HG02798 (cell line): ENCODE measurements around the gene TOR4A.
A peak's percentile ranks its signal among the peaks of the same experiment; 100 is the strongest.
"Not testable (repeated sequence)": the region's sequence is repeated elsewhere in the genome, so short reads cannot be mapped to it uniquely, and the experiment has no call there.

Experiments used
- ATAC-seq: cut with Tn5 transposase; IDR thresholded peaks from one replicate; pipeline ENCODE4 v1.9.1; 2021; ENCODE audit warnings: mild to moderate bottlenecking; ENCODE audit not compliant: unreplicated experiment, poor library complexity

The TOR4A gene

DNA sequence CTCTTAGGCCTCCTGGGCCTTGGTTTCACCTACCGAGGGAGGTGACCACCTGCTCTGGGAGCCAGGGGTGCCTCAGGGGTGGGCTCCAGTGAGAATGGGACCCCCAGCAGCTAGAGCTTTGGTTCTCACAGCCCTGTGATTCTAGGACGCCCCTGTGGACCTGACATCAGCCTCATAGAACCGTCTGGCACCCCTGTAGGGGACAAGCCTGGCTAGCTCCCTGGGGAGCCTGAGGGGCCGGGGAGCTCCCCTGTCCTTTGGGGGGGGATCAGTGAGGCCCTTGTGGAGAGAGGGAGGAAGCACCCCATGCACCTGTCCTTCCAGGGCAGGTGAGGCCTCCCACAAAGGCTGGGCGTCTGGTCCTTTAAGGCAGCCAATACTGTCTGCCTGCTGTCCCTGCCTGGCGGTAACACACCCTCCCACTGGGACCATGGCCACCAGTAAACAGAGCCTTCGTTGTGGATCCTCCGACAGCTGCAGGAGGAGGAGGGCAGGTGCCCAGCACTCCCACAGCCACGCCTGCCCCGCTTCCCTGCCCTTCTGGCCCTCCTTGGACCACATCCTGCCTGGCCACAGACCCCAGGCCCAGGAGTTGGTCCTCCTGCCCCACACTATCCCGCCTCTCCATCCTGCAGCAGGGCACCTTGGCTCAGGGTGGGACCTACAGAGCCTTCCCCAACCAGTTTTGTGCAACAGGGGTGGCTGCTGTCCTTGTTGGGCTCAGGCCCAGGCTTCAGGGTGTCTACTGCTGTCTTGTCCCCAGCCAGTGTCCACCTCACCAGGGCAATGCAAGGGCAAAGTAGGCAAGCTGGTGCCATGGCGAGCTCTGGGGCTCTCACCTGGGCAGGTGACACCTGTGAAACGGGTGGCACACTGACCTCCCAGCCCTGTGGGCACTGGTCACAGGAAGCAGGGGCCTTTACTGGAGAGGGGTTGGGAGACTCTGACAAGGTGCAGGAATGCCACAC is 39.5 kb upstream of the TOR4A start:
- ATAC-seq, result no peak

- ATAC-seq, result not testable (repeated sequence)
Measured at GRCh38 chr9:137239541-137240200, 37.9 kb upstream of the TOR4A start.

DNA sequence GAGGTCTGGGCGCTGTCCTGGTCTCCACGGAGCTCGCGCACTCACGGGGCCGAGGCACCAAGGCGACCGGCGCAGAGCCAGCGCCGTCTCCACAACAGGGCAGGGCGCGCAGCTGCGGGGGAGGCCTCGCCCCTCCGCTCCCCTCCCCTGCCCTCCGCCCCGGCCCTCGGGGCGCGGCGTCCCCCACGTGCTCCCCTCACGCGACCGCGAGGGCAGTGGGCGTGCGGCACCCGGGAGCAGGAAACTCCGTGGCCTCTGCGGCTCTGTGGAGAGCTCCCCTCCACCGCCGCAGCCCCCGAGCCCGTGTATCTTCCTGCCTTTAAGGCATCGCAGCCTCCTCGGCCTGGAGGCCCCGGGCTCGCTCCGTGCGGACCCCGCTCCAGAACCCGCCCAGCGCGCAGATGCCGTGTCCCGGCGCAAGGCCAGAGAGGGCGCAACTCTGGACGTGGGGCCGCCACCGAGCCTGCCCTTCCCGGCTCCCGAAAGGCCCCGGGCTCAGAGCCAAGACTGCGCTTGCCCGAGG is 37.1 kb upstream of the TOR4A start:
- ATAC-seq, result peak; percentile 15

DNA sequence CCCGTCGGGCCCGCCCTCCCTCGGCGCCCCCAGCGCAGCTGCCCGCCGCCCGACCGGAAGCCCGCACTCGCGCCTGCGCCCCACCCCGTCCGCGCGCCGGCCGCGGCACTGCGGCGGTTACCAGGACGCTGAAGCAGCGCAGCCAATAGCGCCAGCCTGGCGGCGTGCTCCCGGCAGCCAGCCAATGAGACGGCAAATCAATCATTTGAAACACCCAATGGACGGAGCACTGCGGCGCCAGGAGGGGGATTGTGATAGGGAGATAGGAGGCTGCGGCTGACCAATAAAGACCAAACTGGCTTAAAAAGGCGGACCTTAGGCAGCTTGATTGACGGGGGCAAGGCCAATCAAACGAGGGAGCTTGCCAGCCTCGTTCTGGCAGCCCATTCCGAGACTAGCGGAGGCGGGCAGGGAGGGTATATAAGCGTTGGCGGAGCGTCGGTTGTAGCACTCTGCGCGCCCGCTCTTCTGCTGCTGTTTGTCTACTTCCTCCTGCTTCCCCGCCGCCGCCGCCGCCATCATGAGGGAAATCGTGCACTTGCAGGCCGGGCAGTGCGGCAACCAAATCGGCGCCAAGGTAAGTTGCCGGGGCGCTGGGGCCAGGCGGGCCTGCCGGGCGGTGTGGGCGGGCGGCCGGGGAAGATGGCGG is 36.6 kb upstream of the TOR4A start, which contains the start of gene TUBB4B:
Gene TUBB4B (plus strand): TSS at position 447 of the 649 bp plus-strand sequence. CDS start 74 bp downstream, at position 521.
- ATAC-seq, result peak; percentile 72

GRCh38 chr9:137241490-137242268 is 35.8 kb upstream of the TOR4A start:
- peak; percentile 0 for ATAC-seq

GRCh38 chr9:137242269-137243203 is 35.0 kb upstream of the TOR4A start:
- no peak for ATAC-seq

GRCh38 chr9:137243266-137243625 is 34.3 kb upstream of the TOR4A start:
- not testable (repeated sequence) for ATAC-seq

DNA sequence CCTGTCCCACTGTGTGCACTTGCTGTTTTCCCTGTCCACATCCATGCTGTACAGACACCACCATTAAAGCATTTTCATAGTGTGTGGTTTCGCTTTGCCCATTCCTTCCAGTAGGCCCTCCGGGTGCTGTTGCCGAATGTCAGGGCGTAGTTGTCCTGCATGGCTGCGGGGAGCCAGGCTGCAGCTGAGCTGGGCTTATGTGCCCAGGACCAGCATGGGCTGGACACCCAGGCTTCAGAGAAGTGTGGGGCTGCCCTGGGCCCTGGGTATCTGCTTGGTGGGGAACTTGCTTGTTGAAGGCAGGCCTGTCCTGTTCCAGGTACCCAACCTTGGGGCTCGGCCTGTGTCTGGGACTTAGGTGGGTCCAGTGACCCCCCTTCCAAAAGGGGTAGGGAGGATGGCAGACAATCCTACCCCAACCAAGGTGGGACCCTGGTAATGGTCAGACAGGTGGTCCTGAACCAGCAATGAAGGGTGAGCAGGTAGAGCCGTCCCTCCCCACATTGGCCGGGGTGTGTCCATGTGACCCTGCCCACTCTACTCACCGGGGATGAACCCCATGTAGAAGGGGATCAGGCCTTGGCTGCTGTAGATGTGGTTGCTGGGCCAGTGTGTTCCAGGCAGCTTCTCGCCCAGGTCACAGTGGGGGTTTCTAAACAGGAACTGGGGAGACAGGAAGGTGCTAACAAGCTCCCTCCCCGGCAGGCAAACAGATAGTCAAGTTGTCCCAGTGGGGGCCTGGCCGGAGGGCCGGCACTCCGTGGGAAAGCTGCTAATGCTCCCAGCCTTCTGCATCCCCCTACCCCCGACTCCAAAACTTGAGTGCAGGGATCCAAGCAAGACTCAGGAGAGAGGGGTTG is 33.7 kb upstream of the TOR4A start:
- no peak for ATAC-seq

- ATAC-seq, result no peak
Measured at GRCh38 chr9:137244486-137245449, 32.8 kb upstream of the TOR4A start.

DNA sequence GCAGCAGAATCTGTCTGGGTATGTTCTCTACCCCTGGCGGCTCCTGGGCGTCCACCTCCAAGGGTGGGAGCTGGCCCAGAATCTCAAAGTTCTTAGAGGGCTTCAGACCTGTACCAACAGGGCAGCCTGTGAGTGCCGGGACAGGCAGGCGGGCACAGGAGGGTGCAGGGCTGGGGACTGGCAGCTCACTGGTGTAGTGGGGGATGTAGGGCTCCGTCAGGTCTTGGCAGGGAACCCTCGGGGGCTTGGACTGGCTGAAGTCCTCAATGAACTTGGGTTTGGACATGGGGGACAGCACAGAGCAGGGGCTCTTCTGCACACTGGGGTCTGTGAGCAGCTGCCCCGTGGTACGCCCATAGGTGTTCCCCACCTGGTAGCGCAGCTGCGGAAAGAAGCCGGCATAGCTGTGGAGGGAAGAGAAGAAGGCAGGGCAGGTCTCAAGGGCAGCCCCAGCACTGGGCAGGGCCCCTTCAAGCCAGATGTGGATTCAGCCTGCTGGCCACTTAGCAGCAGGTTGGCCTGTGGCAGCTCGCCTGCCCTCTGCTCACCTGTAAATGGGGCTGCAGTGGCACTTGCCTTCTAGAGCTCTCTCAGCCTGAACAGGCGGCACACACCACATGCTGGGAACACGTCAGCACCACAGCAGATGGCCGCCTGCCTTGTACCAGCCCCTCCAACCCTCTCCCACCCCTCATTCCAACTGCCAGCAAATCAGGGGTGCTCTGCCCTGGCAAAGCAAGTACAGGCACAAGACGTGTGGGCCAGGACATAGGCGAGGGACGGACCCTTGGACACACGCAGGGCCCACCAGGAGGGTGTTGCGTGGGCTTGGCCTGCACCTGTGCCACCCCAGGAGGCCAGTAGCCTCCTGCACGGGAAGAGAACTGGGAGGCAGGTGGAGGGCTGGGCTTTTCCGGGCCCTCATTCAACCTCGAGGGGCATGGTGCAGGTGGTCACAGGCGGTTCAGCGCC is 31.8 kb upstream of the TOR4A start:
- no peak for ATAC-seq

- no peak for ATAC-seq
Measured at GRCh38 chr9:137247135-137247915, 30.2 kb upstream of the TOR4A start.

GRCh38 chr9:137247916-137248175 is 29.7 kb upstream of the TOR4A start:
- no peak for ATAC-seq

GRCh38 chr9:137250329-137251193 is 27.0 kb upstream of the TOR4A start:
- no peak for ATAC-seq

- ATAC-seq, result no peak
Measured at GRCh38 chr9:137251194-137251461, 26.4 kb upstream of the TOR4A start, which contains the start of gene STPG3. Gene STPG3, plus strand, starts transcription at chr9:137251286. Its CDS starts 1 bp downstream, at chr9:137251287.
